WTC11 (cell line): Measurements from ENCODE around the gene ALMS1. TPM values are rescaled to one million over a fixed set of nuclear protein-coding genes. Genes with fewer than 3 reads are reported as not detected.

Source experiments
- ATAC-seq: fragments of 200-7000 bp; cut with Tn5 transposase; 2 replicates; pipeline ENCODE4 v1.10.0; 2021; ENCODE audit warnings: mild to moderate bottlenecking, moderate library complexity
- CTCF ChIA-PET: fragments of 300-600 bp; sonication (Branson Sonifier 250); formaldehyde crosslinking; loops from one replicate; lab custom pipeline; 2021; ENCODE audit warnings: antibody characterized with exemption; lab: Charles Lee
- POLR2A ChIA-PET: fragments of 350-600 bp; sonication (Branson Sonifier 250); formaldehyde crosslinking; loops from one replicate; lab custom pipeline; 2021; ENCODE audit warnings: antibody characterized with exemption; lab: Charles Lee
- DNase-seq: peaks from one replicate; pipeline ENCODE4 v3.0.0; 2021; ENCODE audit warnings: low spot score
- H3K27ac Mint-ChIP-seq: 2 replicates; pipeline ENCODE4 v1.8.0; 2021; ENCODE audit warnings: mixed read lengths
- H3K27me3 Mint-ChIP-seq: 2 replicates; pipeline ENCODE4 v1.8.0; 2021; ENCODE audit warnings: low read depth, mild to moderate bottlenecking, moderate library complexity, mixed read lengths
- H3K36me3 Mint-ChIP-seq: 2 replicates; pipeline ENCODE4 v1.8.0; 2021; ENCODE audit warnings: mixed read lengths
- H3K4me1 Mint-ChIP-seq: 2 replicates; pipeline ENCODE4 v1.8.0; 2022; ENCODE audit warnings: mixed read lengths
- H3K4me3 Mint-ChIP-seq: 2 replicates; pipeline ENCODE4 v1.8.0; 2021; ENCODE audit warnings: mild to moderate bottlenecking, moderate library complexity, mixed read lengths
- H3K9me3 Mint-ChIP-seq: 2 replicates; pipeline ENCODE4 v1.8.0; 2021; ENCODE audit warnings: mixed read lengths
- CDX4 ChIP-seq: fragments of 250-450 bp; sonication (Bioruptor Pico); IDR thresholded peaks from 2 replicates; pipeline ENCODE4 v1.9.0; 2021; ENCODE audit warnings: moderate library complexity, mild to moderate bottlenecking, inconsistent platforms, borderline replicate concordance
- E2F5 ChIP-seq: sonication (generic); formaldehyde crosslinking; IDR thresholded peaks from 2 replicates; pipeline ENCODE4 v1.8.1; 2022; ENCODE audit warnings: mild to moderate bottlenecking, moderate library complexity, missing genetic modification reagents
- FOXP1 ChIP-seq: sonication (generic); formaldehyde crosslinking; IDR thresholded peaks from 2 replicates; pipeline ENCODE4 v1.8.0; 2022; ENCODE audit warnings: missing genetic modification reagents, mild to moderate bottlenecking, moderate library complexity, borderline replicate concordance
- GRHL2 ChIP-seq: fragments of 250-450 bp; sonication (Bioruptor Pico); IDR thresholded peaks from 2 replicates; pipeline ENCODE4 v1.8.0; 2022; ENCODE audit warnings: mild to moderate bottlenecking, moderate library complexity; ENCODE audit not compliant: insufficient replicate concordance, severe bottlenecking
- JUN ChIP-seq: sonication (generic); formaldehyde crosslinking; IDR thresholded peaks from 2 replicates; pipeline ENCODE4 v1.8.0; 2023; ENCODE audit warnings: mild to moderate bottlenecking, missing genetic modification reagents
- PRRX2 ChIP-seq: fragments of 250-450 bp; sonication (Bioruptor Pico); IDR thresholded peaks from 2 replicates; pipeline ENCODE4 v1.8.0; 2021; ENCODE audit warnings: mild to moderate bottlenecking
- SOX15 ChIP-seq: fragments of 250-450 bp; sonication (Bioruptor Pico); IDR thresholded peaks from 2 replicates; pipeline ENCODE4 v1.9.0; 2021; ENCODE audit warnings: mild to moderate bottlenecking
- TCF7 ChIP-seq: sonication (generic); formaldehyde crosslinking; IDR thresholded peaks from 2 replicates; pipeline ENCODE4 v1.8.0; 2022; ENCODE audit warnings: mild to moderate bottlenecking, low read depth, missing genetic modification reagents, moderate library complexity
- USF2 ChIP-seq: sonication (generic); formaldehyde crosslinking; IDR thresholded peaks from 2 replicates; pipeline ENCODE4 v1.8.1; 2023; ENCODE audit warnings: mild to moderate bottlenecking, missing genetic modification reagents, moderate library complexity
- ZNF396 ChIP-seq: fragments of 250-450 bp; sonication (Bioruptor Pico); IDR thresholded peaks from 2 replicates; pipeline ENCODE4 v1.8.0; 2021; ENCODE audit warnings: mild to moderate bottlenecking, moderate library complexity, borderline replicate concordance
- ZNF416 ChIP-seq: fragments of 250-450 bp; sonication (Bioruptor Pico); IDR thresholded peaks from 2 replicates; pipeline ENCODE4 v1.9.0; 2021; ENCODE audit warnings: mild to moderate bottlenecking, inconsistent platforms
- ZNF512 ChIP-seq: sonication (generic); formaldehyde crosslinking; IDR thresholded peaks from 2 replicates; pipeline ENCODE4 v1.8.1; 2022; ENCODE audit warnings: missing genetic modification reagents, borderline replicate concordance
- total RNA-seq: library from RNA; stranded (reverse); gene quantifications from 3 replicates; pipeline ENCODE4 v1.2.3, GENCODE V29; 2021
- TF ChIP-seq, protein P1 (sequence below): sonication (generic); formaldehyde crosslinking; IDR thresholded peaks from 2 replicates; pipeline ENCODE4 v1.8.1; 2023; ENCODE audit warnings: mild to moderate bottlenecking, missing genetic modification reagents
- TF ChIP-seq, protein P2 (sequence below): sonication (generic); formaldehyde crosslinking; IDR thresholded peaks from 2 replicates; pipeline ENCODE4 v1.8.1; 2023; ENCODE audit warnings: mild to moderate bottlenecking, missing genetic modification reagents, moderate library complexity
- TF ChIP-seq, protein P3 (sequence below): sonication (generic); formaldehyde crosslinking; IDR thresholded peaks from 2 replicates; pipeline ENCODE4 v1.8.0; 2023; ENCODE audit warnings: missing genetic modification reagents, mild to moderate bottlenecking, borderline replicate concordance
- TF ChIP-seq, protein P4 (sequence below): sonication (generic); formaldehyde crosslinking; IDR thresholded peaks from 2 replicates; pipeline ENCODE4 v1.8.1; 2023; ENCODE audit warnings: mild to moderate bottlenecking, moderate library complexity, missing genetic modification reagents
- TF ChIP-seq, protein P5 (sequence below): sonication (generic); formaldehyde crosslinking; IDR thresholded peaks from 2 replicates; pipeline ENCODE4 v1.8.0; 2023; ENCODE audit warnings: missing genetic modification reagents

ALMS1 gene
- total RNA-seq, 1 experiment from 2014 or later, result 37.3 TPM

DNA sequence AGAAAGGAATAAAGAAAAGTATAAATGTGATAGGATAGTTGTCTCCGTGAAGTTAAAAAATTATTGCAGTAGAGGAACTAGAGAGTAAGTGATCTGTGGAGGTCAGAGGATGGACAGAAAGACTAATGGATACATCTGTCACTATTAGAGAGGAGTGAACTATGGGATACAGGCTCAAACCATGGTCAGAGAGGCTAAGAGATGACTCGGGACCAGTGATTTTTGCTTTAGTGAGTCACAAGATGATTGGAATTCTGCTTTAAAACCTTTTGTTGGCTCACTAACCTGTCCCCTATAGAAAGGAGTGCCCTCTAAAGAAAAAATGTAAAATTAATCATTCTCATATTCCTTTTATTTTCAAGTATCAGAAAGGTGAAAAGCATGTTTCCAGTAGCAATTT is 30.3 kb downstream of the ALMS1 start:
- ATAC-seq (no peak), DNase-seq (no peak)
- ChIA-PET POLR2A (no interaction called here), CTCF (no interaction called here)
- H3K4me3 Mint-ChIP-seq, result no peak overlapping the region
- TF ChIP-seq, protein P1, sequence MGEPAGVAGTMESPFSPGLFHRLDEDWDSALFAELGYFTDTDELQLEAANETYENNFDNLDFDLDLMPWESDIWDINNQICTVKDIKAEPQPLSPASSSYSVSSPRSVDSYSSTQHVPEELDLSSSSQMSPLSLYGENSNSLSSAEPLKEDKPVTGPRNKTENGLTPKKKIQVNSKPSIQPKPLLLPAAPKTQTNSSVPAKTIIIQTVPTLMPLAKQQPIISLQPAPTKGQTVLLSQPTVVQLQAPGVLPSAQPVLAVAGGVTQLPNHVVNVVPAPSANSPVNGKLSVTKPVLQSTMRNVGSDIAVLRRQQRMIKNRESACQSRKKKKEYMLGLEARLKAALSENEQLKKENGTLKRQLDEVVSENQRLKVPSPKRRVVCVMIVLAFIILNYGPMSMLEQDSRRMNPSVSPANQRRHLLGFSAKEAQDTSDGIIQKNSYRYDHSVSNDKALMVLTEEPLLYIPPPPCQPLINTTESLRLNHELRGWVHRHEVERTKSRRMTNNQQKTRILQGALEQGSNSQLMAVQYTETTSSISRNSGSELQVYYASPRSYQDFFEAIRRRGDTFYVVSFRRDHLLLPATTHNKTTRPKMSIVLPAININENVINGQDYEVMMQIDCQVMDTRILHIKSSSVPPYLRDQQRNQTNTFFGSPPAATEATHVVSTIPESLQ (CRISPR knock-in tag), result no peak
- TF ChIP-seq CDX4 (CRISPR knock-in tag), result no peak
- TF ChIP-seq, protein P2, sequence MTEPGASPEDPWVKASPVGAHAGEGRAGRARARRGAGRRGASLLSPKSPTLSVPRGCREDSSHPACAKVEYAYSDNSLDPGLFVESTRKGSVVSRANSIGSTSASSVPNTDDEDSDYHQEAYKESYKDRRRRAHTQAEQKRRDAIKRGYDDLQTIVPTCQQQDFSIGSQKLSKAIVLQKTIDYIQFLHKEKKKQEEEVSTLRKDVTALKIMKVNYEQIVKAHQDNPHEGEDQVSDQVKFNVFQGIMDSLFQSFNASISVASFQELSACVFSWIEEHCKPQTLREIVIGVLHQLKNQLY (CRISPR knock-in tag), result no peak
- TF ChIP-seq USF2 (CRISPR knock-in tag), result no peak
- TF ChIP-seq JUN, result no peak
- no peak for TF ChIP-seq TCF7 (CRISPR knock-in tag)
- no peak for TF ChIP-seq FOXP1 (CRISPR knock-in tag)
- H3K27me3 Mint-ChIP-seq, result no peaks in the 10 kb centered on the region
- no peaks in the 10 kb centered on the region for H3K36me3 Mint-ChIP-seq
- H3K9me3 Mint-ChIP-seq, result no peaks in the 10 kb centered on the region
- H3K27ac Mint-ChIP-seq, result no peak overlapping the region
- H3K4me1 Mint-ChIP-seq, result no peaks in the 10 kb centered on the region

GRCh38 chr2:73418343-73418742 is 32.7 kb downstream of the ALMS1 start:
- no peaks in the 10 kb centered on the region for H3K9me3 Mint-ChIP-seq
- TF ChIP-seq, protein P3, sequence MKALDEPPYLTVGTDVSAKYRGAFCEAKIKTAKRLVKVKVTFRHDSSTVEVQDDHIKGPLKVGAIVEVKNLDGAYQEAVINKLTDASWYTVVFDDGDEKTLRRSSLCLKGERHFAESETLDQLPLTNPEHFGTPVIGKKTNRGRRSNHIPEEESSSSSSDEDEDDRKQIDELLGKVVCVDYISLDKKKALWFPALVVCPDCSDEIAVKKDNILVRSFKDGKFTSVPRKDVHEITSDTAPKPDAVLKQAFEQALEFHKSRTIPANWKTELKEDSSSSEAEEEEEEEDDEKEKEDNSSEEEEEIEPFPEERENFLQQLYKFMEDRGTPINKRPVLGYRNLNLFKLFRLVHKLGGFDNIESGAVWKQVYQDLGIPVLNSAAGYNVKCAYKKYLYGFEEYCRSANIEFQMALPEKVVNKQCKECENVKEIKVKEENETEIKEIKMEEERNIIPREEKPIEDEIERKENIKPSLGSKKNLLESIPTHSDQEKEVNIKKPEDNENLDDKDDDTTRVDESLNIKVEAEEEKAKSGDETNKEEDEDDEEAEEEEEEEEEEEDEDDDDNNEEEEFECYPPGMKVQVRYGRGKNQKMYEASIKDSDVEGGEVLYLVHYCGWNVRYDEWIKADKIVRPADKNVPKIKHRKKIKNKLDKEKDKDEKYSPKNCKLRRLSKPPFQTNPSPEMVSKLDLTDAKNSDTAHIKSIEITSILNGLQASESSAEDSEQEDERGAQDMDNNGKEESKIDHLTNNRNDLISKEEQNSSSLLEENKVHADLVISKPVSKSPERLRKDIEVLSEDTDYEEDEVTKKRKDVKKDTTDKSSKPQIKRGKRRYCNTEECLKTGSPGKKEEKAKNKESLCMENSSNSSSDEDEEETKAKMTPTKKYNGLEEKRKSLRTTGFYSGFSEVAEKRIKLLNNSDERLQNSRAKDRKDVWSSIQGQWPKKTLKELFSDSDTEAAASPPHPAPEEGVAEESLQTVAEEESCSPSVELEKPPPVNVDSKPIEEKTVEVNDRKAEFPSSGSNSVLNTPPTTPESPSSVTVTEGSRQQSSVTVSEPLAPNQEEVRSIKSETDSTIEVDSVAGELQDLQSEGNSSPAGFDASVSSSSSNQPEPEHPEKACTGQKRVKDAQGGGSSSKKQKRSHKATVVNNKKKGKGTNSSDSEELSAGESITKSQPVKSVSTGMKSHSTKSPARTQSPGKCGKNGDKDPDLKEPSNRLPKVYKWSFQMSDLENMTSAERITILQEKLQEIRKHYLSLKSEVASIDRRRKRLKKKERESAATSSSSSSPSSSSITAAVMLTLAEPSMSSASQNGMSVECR (CRISPR knock-in tag), result no peak
- TF ChIP-seq E2F5 (CRISPR knock-in tag), result no peak
- no peak for TF ChIP-seq ZNF512 (CRISPR knock-in tag)
- TF ChIP-seq, protein P4, sequence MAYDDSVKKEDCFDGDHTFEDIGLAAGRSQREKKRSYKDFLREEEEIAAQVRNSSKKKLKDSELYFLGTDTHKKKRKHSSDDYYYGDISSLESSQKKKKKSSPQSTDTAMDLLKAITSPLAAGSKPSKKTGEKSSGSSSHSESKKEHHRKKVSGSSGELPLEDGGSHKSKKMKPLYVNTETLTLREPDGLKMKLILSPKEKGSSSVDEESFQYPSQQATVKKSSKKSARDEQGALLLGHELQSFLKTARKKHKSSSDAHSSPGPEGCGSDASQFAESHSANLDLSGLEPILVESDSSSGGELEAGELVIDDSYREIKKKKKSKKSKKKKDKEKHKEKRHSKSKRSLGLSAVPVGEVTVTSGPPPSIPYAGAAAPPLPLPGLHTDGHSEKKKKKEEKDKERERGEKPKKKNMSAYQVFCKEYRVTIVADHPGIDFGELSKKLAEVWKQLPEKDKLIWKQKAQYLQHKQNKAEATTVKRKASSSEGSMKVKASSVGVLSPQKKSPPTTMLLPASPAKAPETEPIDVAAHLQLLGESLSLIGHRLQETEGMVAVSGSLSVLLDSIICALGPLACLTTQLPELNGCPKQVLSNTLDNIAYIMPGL, result no peak
- no peak for TF ChIP-seq PRRX2 (CRISPR knock-in tag)
- no peak for TF ChIP-seq ZNF416 (CRISPR knock-in tag)
- TF ChIP-seq, protein P5, sequence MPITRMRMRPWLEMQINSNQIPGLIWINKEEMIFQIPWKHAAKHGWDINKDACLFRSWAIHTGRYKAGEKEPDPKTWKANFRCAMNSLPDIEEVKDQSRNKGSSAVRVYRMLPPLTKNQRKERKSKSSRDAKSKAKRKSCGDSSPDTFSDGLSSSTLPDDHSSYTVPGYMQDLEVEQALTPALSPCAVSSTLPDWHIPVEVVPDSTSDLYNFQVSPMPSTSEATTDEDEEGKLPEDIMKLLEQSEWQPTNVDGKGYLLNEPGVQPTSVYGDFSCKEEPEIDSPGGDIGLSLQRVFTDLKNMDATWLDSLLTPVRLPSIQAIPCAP (CRISPR knock-in tag), result no peak
- TF ChIP-seq ZNF396, result no peak
- TF ChIP-seq SOX15 (CRISPR knock-in tag), result no peak
- TF ChIP-seq GRHL2, result no peak
- TF ChIP-seq, all 79 proteins: peak for 0
- ChIA-PET CTCF (interaction anchor here (1.6 kb wide), 1 partner anchor 58 kb away, joined by 5 read pairs; no protein-coding TSS in a partner anchor), POLR2A (no interaction called here)
- no peak overlapping the region for H3K27ac Mint-ChIP-seq
- H3K36me3 Mint-ChIP-seq, result no peaks in the 10 kb centered on the region
- DNase-seq (no peak), ATAC-seq (no peak)
- H3K27me3 Mint-ChIP-seq, result no peaks in the 10 kb centered on the region
- no peak overlapping the region for H3K4me3 Mint-ChIP-seq
- H3K4me1 Mint-ChIP-seq, result no peaks in the 10 kb centered on the region
